Right lobe of liver (tissue), 4 donors: ENCODE measurements around the gene DNAJA2.

ENCODE experiments used
- POLR2A ChIP-seq: fragments of 450-650 bp; IDR thresholded peaks from one replicate; pipeline ENCODE4 v1.6.1; 2017; ENCODE audit warnings: antibody characterized with exemption, mild to moderate bottlenecking
- TF ChIP-seq, protein P1 (sequence below), 4 donors: fragments of 200-600 bp in 3 of 4; fragments of 450-650 bp in 1 of 4; IDR thresholded peaks; one replicate each; pipeline versions ENCODE4 v1.5.1 to v1.8.0; 2016 to 2022; ENCODE audit warnings: antibody characterized with exemption in 4 of 4, mild to moderate bottlenecking in 2 of 4
- donor health status: DM: no; HTN: no; CAD: no.
- donor health status: DM: no; HTN: no; CAD: no.
- donor health status: DM: no; HTN: yes; CAD: no.

DNA sequence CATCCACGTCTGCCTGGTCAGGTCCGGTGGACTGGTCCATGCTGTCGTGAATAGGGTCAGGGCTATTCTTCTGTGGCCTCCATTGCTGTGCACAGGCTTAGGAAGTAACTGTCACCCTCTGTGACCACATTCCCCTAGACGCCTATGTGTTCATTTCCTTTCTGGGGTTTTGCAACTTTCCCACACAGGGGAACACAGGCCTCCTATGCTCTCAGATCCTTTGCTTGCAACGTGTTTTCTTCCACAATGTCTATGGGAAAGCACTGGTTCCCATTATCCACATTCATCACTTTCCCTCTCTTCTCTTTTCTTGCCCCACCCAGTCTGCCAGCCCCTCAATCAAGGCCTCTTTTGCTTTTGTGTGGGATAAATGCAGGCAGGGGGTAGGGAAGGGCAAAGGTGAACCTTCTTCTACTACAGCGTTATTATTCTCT, 43.2 kb upstream of the DNAJA2 start:
- TF ChIP-seq, protein P1, sequence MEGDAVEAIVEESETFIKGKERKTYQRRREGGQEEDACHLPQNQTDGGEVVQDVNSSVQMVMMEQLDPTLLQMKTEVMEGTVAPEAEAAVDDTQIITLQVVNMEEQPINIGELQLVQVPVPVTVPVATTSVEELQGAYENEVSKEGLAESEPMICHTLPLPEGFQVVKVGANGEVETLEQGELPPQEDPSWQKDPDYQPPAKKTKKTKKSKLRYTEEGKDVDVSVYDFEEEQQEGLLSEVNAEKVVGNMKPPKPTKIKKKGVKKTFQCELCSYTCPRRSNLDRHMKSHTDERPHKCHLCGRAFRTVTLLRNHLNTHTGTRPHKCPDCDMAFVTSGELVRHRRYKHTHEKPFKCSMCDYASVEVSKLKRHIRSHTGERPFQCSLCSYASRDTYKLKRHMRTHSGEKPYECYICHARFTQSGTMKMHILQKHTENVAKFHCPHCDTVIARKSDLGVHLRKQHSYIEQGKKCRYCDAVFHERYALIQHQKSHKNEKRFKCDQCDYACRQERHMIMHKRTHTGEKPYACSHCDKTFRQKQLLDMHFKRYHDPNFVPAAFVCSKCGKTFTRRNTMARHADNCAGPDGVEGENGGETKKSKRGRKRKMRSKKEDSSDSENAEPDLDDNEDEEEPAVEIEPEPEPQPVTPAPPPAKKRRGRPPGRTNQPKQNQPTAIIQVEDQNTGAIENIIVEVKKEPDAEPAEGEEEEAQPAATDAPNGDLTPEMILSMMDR (IDR thresholded peaks at IDR 0.05), result no peak
- no peak for TF ChIP-seq POLR2A
